GM18870 (cell line): ENCODE measurements around the gene MBNL1.

Experiments
- ATAC-seq: cut with Tn5 transposase; IDR thresholded peaks from one replicate; pipeline ENCODE4 v1.9.1; 2021; ENCODE audit warnings: moderate library complexity; ENCODE audit not compliant: unreplicated experiment

The MBNL1 gene

DNA sequence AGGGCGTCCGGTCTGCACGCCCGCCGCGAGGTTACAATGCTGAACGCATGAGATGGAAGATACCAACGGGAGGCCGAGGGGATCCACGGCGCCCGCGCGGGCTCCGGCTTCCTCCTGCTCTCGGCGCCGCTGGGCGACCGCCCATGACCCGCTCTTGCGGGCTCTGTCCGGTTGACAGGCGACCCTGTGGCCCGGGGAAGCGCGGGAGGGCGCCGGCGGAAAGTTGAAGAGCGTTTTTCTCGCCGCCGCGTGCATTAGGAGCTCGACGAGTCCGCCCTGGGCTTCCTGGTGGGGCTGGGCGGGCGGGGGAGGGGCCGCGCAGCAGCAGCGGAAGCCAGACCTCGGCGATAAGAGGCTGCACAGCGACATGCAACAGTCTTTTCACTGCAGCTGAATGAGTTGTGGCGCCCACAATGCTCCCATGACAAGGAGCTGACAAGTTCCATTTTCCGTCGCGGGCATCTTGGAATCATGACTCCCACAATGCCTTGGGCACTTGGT is at the start of gene MBNL1:
Gene MBNL1 (plus strand): TSS at position 375 of the 501 bp plus-strand sequence. CDS start 31,265 bp downstream, outside the sequence.
- peak; percentile 43 for ATAC-seq

DNA sequence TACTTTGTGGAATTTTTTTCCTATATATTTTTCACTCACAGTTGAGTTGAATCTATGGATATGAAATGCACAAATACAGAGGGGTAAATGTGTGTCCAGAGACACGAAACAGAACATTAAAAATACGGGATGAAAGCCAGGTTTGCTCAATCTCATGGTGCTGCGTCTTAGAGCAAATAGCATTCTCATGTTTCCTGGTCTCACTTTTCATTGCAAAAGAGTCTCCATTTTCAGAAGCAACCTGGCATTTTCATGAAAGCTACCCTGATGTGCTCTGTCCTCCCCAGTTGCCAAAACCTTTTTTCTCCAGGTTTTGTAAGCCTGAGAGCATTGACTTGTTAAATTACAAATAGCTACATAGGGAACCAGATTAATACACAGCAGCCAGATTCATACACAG is 49.5 kb upstream of the MBNL1 start:
- ATAC-seq, result no peak

GRCh38 chr3:152219769-152220255 is 48.9 kb upstream of the MBNL1 start:
- ATAC-seq, result no peak

GRCh38 chr3:152222327-152222726 is 46.4 kb upstream of the MBNL1 start:
- ATAC-seq, result no peak

DNA sequence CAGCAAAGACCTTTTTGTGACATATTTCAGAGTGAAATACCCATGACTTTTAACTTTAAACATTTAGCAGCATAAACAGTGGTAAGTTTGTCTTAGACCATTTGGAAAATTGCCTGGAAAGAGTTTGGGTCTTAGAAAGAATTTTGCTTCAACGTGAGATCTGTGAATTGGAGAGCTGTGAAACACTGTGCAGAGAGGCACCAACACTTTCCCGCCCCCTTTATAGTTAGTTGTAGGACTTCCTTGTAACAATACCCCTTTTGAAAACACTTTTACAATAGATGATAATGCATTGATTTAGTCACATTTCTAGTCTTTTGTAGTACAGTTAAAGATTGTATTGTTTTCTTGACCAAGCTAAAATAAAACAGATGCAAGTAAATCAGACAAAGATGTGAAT is 43.5 kb upstream of the MBNL1 start:
- ATAC-seq, result no peak

DNA sequence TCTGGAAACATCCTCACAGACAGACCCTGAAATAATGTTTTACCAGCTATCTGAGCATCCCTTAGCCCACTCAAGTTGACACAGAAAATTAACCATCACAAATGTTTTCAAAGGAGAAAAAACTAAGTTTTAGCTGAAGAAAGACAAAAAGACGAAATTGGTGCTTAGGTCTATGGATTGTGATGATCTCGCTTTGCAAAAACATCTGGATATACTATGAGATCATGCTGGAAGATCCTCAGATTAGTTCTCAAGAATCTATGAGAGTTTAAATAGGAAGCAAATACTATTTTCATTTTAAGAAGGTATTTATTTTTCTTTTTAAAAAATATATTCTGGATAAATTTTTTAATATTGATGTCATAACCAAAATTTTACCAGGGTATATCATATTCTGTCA is 42.6 kb upstream of the MBNL1 start:
- no peak for ATAC-seq

DNA sequence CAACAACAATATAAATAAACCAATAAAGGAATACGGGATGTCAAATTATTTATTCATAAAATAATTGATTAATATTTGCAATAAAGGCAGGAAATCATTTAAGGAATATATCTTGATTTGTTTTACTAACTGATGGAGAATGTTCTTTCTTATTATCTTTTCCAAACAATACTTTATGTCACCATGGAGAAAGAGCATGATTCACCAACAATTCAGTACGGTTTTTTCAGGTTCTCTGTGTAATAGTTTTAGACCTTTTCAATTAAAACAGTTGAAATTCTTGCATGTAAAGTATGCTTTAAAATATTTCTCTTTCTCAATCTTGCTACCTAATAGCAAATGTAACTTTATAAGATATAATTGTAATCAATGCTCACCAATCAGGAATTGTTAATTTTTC is 41.7 kb upstream of the MBNL1 start:
- no peak for ATAC-seq

- ATAC-seq, result no peak
Measured at GRCh38 chr3:152229692-152230091, 39.0 kb upstream of the MBNL1 start.

GRCh38 chr3:152230370-152230769 is 38.4 kb upstream of the MBNL1 start:
- ATAC-seq, result no peak

GRCh38 chr3:152232001-152232400 is 36.7 kb upstream of the MBNL1 start:
- no peak for ATAC-seq

DNA sequence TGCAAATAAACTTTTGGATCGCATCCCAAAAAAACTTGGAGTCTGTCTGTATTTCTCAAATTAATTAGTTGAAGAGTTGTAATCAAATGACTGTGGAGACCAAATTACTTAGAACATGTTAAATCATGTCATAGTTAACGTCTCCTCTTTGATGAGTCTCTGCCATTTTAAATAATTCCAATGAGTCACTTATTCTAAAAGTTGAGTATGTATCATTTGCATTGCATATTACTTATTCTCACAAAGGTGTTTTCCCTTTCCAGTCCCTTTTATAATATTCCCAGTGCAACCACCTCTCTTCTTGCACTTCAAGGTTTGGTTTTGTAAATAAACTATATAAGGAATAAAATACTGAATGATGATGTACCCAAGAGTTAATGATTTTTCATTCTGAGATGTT is 36.0 kb upstream of the MBNL1 start:
- no peak for ATAC-seq

GRCh38 chr3:152234657-152235375 is 33.9 kb upstream of the MBNL1 start:
- no peak for ATAC-seq

DNA sequence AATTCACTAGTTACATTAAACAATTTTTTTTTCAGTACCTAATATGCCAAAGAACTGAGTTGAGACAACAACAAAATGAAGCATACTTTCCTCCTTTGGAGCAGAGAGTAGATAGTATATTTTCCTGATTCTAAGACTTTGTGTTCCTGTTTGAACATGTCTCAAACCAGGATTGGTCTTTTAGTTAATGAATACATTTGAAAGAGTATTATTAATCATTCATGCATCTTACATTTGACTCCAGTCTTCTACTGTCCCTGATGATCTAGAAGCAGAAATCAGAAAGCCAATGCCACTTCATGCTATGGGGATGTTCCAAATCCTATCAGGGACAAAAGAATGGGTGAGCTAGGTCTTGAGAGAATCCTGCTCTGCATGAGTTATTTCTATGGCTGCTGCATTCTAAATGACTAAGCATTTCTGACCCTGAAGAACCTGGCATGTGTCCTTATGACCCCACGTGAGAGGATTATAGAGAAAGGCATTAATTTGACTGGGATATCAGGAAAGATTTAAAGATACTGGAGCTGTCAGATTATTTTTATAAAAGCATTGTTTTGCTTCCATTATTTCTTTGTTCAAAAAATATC is 32.9 kb upstream of the MBNL1 start:
- ATAC-seq, result no peak

- ATAC-seq, result no peak
Measured at GRCh38 chr3:152236716-152237115, 32.0 kb upstream of the MBNL1 start.

DNA sequence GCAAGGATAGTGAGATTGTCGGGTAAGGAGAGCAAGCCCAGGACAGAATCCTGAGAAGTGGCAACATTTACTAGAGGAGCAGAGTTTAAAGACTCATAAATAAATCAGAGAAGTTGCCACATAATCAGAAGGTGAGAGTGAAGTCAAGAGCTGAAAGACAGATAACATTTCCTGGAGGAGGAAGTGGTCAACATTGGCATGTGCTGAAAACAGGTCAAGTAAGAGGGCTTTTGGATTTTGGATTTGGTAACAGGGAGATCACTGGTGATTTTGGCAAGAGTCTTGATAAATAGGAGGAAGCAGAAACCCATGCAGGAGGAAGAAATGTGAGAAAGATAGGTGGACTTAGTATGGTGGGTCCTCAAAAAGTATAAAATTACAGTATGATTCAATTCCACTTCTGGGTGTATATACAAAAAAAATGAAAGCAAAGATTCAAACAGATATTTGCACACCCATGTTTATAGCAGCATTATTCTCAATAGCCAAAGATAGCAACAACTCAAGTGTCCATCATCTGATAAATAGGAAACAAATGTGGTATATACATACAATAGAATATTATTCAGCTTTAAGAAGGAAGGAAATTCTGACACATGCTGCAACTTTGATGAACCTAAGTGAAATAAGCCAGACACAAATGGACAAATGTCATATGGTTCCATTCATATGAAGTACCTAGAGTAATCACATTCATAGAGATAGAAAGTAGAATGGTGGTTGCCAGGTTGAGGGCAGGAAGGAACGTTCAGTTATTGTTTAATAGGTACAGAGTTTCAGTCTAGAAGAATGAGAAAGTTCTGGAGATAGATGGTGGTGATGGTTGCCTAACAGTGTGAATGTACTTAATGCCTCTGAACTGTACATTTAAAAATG is 27.3 kb upstream of the MBNL1 start:
- ATAC-seq, result peak; percentile 78

GRCh38 chr3:152243301-152243711 is 25.4 kb upstream of the MBNL1 start:
- peak; percentile 52 for ATAC-seq

DNA sequence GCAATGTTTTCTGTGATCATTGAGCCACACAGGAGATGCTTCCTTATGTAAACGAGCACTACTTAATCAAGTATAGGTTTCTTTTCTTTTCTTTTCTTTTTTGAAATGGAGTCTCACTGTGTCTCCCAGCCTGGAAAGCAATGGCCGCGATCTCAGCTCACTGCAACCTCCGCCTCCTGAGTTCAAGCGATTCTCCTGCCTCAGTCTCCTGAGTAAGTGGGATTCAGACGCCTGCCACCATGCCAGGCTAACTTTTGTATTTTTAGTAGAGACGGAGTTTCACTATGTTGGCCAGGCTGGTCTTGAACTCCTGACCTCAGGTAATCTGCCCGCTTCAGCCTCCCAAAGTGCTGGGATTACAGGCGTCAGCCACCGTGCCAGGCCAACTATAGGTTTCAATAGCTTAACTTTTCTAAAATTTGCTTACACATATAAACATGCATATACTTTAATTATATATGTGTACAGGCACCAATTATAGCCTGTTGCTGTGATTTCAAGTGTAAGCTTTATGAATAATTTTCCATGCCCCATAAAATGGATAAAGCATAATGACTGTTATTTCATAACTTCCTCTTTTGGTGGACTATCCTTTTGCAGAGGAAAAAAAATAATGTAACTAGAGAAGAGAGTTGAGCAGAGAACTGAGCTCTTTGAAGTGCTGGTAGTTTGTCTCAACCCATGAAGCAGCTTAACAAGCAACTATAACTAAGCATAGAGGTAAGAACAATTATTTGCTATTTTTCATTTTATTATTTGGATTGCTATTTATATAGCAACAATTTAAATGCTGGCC is 24.8 kb upstream of the MBNL1 start:
- ATAC-seq, result no peak

- no peak for ATAC-seq
Measured at GRCh38 chr3:152244517-152244888, 24.2 kb upstream of the MBNL1 start.

GRCh38 chr3:152245498-152246170 is 23.1 kb upstream of the MBNL1 start:
- ATAC-seq, result no peak

- no peak for ATAC-seq
Measured at GRCh38 chr3:152251916-152252315, 16.8 kb upstream of the MBNL1 start.
